Umbilical cord (tissue), 2 donors: ENCODE measurements around the gene NDEL1. TPM values are rescaled to one million over a fixed set of nuclear protein-coding genes. Genes with fewer than 3 reads are reported as not detected.
"Not testable (repeated sequence)": the region's sequence is repeated elsewhere in the genome, so short reads cannot be mapped to it uniquely, and the experiment has no call there.

Experiments used
- DNase-seq: peaks from one replicate; pipeline ENCODE4 v3.0.0-alpha.2; 2015; ENCODE audit warnings: low spot score
- total RNA-seq: library from RNA; depleted of rRNA; stranded (reverse); fragments of >200 nt; gene quantifications from one replicate; pipeline ENCODE4 v1.2.3, GENCODE V29; 2014; ENCODE audit warnings: low replicate concordance; ENCODE audit not compliant: insufficient read depth

Gene NDEL1
- total RNA-seq = 87.6 TPM

GRCh38 chr17:8435245-8436168 is at the start of gene NDEL1:
NDEL1 (plus strand) TSS chr17:8435884; CDS start chr17:8444272, 8,388 bp downstream.
- peak; percentile 99 for DNase-seq

- no peak for DNase-seq
These were observed 48.8 kb upstream of the NDEL1 start for GRCh38 chr17:8386841-8387240.

- DNase-seq = no peak
These were observed 47.6 kb upstream of the NDEL1 start for GRCh38 chr17:8387914-8388651.

GRCh38 chr17:8391711-8392110 is 44.0 kb upstream of the NDEL1 start:
- DNase-seq = no peak

GRCh38 chr17:8392274-8392673 is 43.4 kb upstream of the NDEL1 start:
- DNase-seq = no peak

GRCh38 chr17:8392674-8393469 is 42.8 kb upstream of the NDEL1 start:
- DNase-seq = no peak

GRCh38 chr17:8393470-8394231 is 42.0 kb upstream of the NDEL1 start:
- no peak for DNase-seq

- not testable (repeated sequence) for DNase-seq
These were observed 41.2 kb upstream of the NDEL1 start for GRCh38 chr17:8394497-8394896.

- DNase-seq = no peak
These were observed 38.0 kb upstream of the NDEL1 start, which contains the start of gene RNF222 for GRCh38 chr17:8397636-8398035. RNF222 (minus strand) TSS chr17:8397827; CDS start chr17:8393461, 4,366 bp downstream.

- DNase-seq = no peak
These were observed 36.7 kb upstream of the NDEL1 start for GRCh38 chr17:8398980-8399379.

GRCh38 chr17:8401107-8401506 is 34.6 kb upstream of the NDEL1 start:
- DNase-seq = no peak

- no peak for DNase-seq
These were observed 32.7 kb upstream of the NDEL1 start for GRCh38 chr17:8402921-8403536.

- no peak for DNase-seq
These were observed 30.1 kb upstream of the NDEL1 start for GRCh38 chr17:8405499-8406016.

GRCh38 chr17:8406174-8406573 is 29.5 kb upstream of the NDEL1 start:
- DNase-seq = no peak

- DNase-seq = no peak
These were observed 27.3 kb upstream of the NDEL1 start for GRCh38 chr17:8408371-8408770.

- peak; percentile 91 for DNase-seq
These were observed 25.5 kb upstream of the NDEL1 start for GRCh38 chr17:8409966-8410882.

GRCh38 chr17:8410883-8411238 is 24.8 kb upstream of the NDEL1 start:
- no peak for DNase-seq

GRCh38 chr17:8412089-8412488 is 23.6 kb upstream of the NDEL1 start:
- no peak for DNase-seq

- DNase-seq = no peak
These were observed 22.4 kb upstream of the NDEL1 start for GRCh38 chr17:8413328-8413727.
